GF-D8 (cell line): ENCODE data around the gene APPL2.
"Not testable (repeated sequence)": the region's sequence is repeated elsewhere in the genome, so short reads cannot be mapped to it uniquely, and the experiment has no call there.

Experiments
- DNase-seq: peaks from one replicate; lab custom pipeline; 2025; lab: John Stamatoyannopoulos, UW

The APPL2 gene

DNA sequence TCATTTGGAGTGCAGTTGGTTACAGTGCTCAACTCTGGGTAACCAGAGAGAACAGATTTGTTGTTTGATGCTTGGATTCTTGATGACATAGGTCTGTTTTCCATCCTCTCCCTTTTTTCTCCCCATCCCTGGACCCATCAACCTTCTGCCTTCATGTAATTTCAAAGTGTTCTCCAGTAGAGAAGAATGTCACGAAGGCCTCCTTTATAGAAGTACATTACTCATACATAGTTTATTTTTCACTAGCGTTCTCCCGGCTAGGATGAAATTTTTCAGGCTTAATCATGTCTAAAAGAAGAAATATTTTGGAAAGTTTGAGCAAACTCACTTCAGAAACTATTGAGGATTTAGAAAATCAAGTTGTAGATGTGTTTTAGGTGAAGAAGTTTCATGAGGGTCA is 20.9 kb upstream of the APPL2 start:
- DNase-seq = no peak

GRCh38 chr12:105256431-105256830 is 20.5 kb upstream of the APPL2 start:
- DNase-seq = not testable (repeated sequence)

GRCh38 chr12:105256011-105256410 is 20.0 kb upstream of the APPL2 start:
- no peak for DNase-seq

DNA sequence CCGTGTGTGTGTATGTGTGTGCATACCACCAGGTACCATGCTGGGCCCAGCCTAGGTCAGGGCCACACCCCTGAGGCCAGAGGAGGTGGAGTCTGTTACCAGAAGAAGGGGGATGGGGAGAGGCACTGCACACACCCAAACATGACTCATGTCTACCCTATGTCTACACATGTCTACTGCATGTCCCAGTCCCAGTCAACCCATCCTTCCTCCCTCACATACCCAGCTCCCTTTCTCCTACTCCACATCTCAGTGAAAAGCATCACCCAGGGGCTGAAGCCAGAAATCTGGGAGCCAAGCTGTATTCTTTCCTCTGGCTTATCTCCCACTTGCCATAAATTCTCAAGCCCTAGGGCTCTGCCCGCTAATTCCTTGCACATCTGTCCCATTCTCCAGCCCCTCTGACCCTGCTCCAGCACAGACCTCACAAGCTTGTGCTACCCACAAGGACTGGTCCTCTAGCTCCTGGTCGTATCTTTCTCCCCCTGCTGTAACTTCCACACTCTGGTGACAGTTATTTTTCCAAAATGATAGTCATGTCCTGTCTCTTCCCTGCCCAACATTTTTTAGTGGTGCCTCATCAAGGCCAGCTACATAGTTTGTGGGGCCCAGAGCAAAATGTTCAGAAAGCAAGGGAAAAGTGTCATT is 18.0 kb upstream of the APPL2 start:
- no peak for DNase-seq

DNA sequence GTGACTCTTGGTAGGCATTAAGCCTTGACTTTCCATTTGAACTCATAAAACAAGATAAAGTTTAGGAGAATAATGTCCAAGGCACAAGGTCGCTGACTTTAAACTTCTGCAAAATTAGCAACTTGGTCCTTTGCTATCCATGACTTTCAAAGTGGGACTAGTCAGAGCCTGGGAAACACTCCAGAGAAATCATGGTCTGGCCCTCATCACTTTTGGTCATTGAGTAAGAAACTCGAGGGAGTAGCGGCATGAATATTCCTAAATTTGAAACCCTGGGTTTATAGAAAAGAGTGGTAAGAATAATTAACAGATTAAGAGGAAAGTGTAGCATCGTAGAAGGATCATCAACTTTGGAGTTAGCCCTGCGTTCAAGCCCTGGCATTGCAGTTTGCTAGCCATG is 16.9 kb upstream of the APPL2 start:
- DNase-seq = no peak

DNA sequence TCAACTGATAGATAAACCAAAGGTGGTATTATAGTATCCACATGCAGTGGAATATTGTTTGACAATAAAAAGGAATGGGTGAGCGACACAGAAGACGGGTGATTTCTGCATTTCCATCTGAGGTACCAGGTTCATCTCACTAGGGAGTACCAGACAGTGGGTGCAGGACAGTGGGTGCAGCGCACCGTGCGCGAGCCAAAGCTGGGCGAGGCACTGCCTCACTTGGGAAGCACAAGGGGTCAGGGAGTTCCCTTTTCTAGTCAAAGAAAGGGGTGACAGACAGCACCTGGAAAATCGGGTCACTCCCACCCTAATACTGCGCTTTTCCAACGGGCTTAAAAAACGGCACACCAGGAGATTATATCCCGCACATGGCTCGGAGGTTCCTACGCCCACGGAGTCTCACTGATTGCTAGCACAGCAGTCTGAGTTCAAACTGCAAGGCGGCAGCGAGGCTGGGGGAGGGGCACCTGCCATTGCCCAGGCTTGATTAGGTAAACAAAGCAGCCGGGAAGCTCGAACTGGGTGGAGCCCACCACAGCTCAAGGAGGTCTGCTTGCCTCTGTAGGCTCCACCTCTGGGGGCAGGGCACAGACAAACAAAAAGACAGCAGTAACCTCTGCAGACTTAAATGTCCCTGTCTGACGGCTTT is 9.9 kb upstream of the APPL2 start:
- not testable (repeated sequence) for DNase-seq

DNA sequence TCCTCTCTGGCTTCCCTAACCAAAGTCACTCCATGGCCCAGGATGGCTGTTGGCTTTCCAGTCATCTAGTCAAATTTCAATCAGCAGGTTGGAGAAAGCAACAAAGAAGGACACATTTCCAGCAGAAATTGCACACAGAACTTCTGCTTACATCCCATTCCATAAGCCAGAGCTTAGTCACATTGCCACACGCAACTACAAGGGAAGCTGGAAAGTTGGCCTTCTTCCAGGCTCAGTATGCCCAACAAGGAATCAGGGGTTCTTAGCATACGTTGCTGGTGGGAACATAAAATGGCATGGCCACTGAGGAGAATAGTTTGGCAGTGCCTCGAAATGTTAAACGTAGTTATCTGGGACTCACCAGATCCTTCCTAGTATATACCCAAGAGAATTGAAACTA is 9.3 kb upstream of the APPL2 start:
- DNase-seq = no peak

GRCh38 chr12:105240228-105240627 is 4.3 kb upstream of the APPL2 start:
- no peak for DNase-seq

- no peak for DNase-seq
These were observed 3.3 kb upstream of the APPL2 start for GRCh38 chr12:105239304-105239703.

GRCh38 chr12:105237666-105238065 is 1.7 kb upstream of the APPL2 start:
- no peak for DNase-seq

GRCh38 chr12:105235281-105235731 is 668 bp downstream of the APPL2 start:
- no peak for DNase-seq

DNA sequence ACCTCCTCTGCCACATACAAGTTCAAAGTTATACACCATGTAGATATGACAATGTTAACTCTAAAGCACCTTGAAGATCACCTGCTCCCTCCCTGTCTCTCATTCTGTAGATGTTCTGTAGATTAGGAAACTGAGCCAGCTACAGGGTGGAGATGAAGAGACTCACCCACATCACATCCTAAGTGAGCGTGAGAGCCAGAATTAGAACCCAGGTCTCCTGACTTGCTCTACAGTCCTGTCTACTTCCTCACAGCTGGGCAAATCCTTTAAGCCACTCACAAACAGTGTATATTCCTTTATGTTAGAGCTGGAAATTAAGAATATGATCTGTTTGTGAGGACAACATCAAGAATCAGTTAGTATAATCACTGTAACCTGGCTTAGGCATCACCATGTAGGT is 1.8 kb downstream of the APPL2 start:
- no peak for DNase-seq

- no peak for DNase-seq
These were observed 2.7 kb downstream of the APPL2 start for GRCh38 chr12:105233041-105233905.

DNA sequence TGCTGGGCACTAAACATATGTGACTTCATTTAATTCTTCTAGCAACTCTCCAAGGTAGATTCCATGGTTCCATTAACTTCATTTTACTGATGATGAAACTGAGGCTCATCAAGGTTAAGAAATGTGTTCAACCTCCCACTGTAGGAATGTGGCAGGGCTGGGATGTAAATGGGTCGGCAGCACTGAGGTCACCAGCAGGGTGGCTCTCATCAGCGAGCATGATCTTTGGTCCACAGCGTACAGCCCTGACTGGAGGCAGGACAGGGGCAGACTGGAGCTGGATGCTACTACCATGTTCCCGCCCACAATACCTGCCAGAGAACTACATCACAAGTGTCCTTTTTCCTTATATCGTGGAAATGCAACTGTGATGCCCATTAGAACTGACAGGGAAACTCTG is 4.6 kb downstream of the APPL2 start:
- no peak for DNase-seq

DNA sequence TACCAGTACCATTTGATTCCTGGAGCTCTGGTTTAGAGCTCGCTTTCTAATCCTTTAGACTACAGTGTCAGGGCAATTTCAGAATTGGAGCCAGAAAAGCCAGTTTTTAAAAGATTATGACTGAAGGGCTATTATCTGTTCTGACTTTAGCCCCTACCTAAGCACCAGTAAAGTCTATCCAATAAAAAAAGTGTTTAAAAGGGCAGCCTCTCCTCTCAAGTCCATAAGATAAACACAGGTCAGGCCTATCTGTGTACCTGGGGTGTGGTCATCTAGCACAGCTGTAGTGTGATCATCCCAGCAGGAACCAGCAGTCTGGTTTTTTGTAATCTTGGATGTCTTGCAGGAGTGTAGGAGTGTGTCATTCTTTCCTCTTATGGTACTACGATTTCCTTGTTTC is 6.6 kb downstream of the APPL2 start:
- DNase-seq = no peak

DNA sequence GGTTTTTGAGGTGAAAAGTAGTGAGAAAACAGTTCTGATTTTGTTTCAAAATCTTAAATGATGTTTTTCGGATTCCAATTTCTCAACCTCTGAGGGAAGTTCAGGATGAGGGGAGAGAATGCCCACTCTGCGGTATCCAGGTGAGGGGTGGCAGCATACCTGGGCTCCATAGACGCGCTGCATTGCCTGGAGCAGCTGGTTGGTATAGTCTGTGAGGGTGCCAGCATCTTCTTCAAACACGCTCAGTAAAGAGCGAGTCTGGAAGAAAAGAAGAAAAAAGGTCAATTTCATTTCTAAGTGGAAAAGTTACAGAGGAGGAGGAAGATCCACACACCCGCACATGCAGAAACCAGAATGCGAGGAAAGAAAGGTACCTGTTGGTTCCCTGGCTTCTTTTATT is 7.0 kb downstream of the APPL2 start:
- no peak for DNase-seq

DNA sequence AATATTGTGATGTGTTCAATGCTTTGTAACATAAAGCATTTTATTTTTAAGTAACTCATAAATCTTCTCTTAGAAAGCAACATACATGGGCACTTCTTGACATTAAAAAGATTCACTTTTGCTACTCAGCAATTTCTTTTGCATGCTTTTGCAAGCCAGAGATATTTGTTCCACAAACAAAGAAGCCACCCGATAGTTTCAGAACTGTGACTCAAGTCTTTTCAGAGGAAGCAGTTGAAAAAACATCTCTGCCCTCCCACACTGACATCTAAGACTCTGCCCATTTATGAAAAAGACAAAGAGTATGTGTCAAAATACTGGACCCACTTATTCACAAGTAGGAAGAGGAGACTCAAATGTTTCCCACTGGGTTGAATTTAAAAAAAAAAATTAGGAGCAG is 7.5 kb downstream of the APPL2 start:
- no peak for DNase-seq

GRCh38 chr12:105227879-105228278 is 8.1 kb downstream of the APPL2 start:
- DNase-seq = no peak

DNA sequence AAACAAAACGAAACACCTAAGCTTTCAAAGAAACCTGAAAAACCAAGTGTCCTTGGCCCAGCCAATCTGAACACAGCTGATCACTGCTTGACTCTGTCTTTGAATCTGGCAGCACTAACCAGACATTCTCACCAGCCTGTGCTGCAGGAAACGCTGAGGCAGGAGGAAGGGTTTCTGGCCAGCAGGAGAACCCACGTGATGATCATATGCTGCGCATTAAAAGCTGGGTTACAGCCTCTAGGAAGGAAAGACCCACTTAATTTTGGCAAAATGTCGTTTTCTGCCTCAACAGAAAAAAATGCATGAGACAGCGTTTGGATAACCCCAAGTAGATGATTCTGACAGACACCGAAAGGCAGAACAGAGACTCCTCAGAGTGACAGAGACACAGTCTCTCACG is 9.8 kb downstream of the APPL2 start:
- DNase-seq = peak; percentile 26

- DNase-seq = no peak
These were observed 10.4 kb downstream of the APPL2 start for GRCh38 chr12:105225505-105226015.

GRCh38 chr12:105224399-105224798 is 11.6 kb downstream of the APPL2 start:
- DNase-seq = no peak

DNA sequence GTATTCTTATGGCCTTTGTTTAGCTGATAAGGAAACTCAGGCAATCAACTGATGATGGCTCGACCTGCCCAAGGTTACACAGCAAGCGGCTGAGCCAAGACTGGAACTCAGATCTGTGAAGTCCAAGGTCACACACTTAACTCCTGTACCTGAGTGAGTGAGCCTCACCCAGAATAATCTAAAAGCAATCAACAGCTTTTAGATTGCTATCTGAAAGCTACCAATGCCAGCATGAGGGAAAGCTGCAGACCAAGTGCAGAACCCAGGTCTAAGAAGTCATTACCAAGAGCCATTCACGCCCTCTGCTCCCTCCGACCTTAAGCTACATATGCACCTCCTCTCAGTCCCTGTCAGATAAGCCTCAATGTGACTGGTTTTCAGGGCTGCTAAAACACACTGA is 12.1 kb downstream of the APPL2 start:
- DNase-seq = no peak

DNA sequence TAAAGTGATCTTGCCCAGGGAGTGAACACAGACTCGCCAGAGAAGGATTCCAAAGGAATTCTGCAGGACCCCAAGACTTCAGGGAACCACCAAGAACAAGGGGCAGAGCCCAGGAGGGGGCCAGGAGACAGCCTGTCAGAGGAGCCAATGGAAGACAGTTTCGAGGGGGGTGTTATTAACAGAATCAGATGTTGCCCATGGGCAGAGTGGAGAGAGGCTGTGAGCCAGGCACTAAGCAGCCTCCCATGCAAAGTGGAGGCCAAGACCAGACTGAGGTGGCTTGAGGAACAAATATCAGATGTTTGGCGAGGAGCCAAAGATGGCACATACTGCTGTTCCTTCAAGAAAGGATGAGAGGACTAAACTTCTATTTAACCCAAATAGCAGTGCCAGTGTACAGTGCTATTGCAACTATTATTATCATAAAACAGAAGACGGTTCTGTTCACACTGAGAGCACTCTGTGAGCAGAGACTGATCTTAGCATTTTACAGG is 12.6 kb downstream of the APPL2 start:
- DNase-seq = no peak
